ENCODE results near the gene MAPKAPK5. TPM values are rescaled to one million over a fixed set of nuclear protein-coding genes. Genes with fewer than 3 reads are reported as not detected.

Gene MAPKAPK5
- total and polyA plus RNA-seq, 10 of the 15 experiments (the other 5 are each of a cell fraction or from before 2014, with no cell fraction given) = 12.6 to 54.3 (median 41.5) TPM

DNA sequence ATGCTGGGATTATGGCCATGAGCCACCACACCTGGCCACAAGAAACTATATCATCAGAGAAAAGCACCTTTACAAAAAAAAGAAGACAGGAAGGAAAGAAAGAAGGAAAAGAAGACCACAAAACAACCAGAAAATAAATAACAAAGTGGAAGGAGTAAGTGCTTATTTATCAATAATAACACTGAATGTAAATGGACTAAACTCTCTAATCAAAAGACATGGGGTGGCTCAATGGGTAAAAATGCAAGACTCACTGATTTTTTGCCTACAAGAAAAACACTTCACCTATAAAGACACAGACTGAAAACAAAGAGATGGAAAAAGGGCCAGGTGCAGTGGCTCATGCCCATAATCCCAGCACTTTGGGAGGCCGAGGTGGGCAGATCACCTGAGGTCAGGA, 65.7 kb downstream of the MAPKAPK5 start:
- TF ChIP-seq STAT1 (conservative IDR thresholded peaks at IDR 0.05) (no peak), TBL1XR1 (IDR thresholded peaks at IDR 0.05; ENCODE audit: low read depth, low read length) (no peak), GATAD2B (conservative IDR thresholded peaks at IDR 0.05; ENCODE audit: low read depth) (no peak), JUND (IDR thresholded peaks at IDR 0.05; ENCODE audit: low read depth, low read length) (no peak), ATF7 (IDR thresholded peaks at IDR 0.05; ENCODE audit: low read depth) (no peak), POU2F2 (IDR thresholded peaks at IDR 0.05; ENCODE audit: borderline replicate concordance, low read depth, low read length) (no peak), SUPT20H (IDR thresholded peaks at IDR 0.05; ENCODE audit: borderline replicate concordance, control insufficient read depth, low read depth, low read length) (no peak), MEF2A (IDR thresholded peaks at IDR 0.05; ENCODE audit: insufficient read depth, low read depth, low read length) (no peak), RFX5 (IDR thresholded peaks at IDR 0.05; ENCODE audit: low read depth, low read length) (no peak), BCL11A (IDR thresholded peaks at IDR 0.05; ENCODE audit: low read depth, low read length) (no peak), BCL3 (IDR thresholded peaks at IDR 0.05; ENCODE audit: borderline replicate concordance, insufficient read depth, low read depth, low read length, poor library complexity, severe bottlenecking) (no peak)
- TF ChIP-seq, protein P1, sequence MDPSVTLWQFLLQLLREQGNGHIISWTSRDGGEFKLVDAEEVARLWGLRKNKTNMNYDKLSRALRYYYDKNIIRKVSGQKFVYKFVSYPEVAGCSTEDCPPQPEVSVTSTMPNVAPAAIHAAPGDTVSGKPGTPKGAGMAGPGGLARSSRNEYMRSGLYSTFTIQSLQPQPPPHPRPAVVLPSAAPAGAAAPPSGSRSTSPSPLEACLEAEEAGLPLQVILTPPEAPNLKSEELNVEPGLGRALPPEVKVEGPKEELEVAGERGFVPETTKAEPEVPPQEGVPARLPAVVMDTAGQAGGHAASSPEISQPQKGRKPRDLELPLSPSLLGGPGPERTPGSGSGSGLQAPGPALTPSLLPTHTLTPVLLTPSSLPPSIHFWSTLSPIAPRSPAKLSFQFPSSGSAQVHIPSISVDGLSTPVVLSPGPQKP (IDR thresholded peaks at IDR 0.05; ENCODE audit: low read depth, low read length) = no peak
- H3K4me1 ChIP-seq (ENCODE audit: control insufficient read depth, insufficient read depth, low read length) = no peaks in the 10 kb centered on the region
- ChIA-PET RAD21 (ENCODE audit: unreplicated experiment) (no interaction called here), SMC1A (ENCODE audit: uncharacterized antibody, unreplicated experiment) (no interaction called here), CTCF (no interaction called here), POLR2A (no interaction called here)
- no peaks in the 10 kb centered on the region for H3K36me3 ChIP-seq (ENCODE audit: control insufficient read depth in 2 of 2, insufficient read depth in 2 of 2, low read length in 1 of 2)
- no peak for DNase-seq (ENCODE audit: low read depth, low spot score)
- ATAC-seq = no peak
- H3K4me3 ChIP-seq = no peak overlapping the region
- H3K27ac ChIP-seq (ENCODE audit: control insufficient read depth, insufficient read depth) = no peak overlapping the region
- H3K79me2 ChIP-seq (ENCODE audit: control insufficient read depth, insufficient read depth, low read length) = no peaks in the 10 kb centered on the region
- no peaks in the 10 kb centered on the region for H3K27me3 ChIP-seq (replicated peaks in 1 of 2; ENCODE audit: control insufficient read depth in 2 of 2, insufficient read depth in 2 of 2, low read length in 1 of 2)
- in situ Hi-C loops (cut with MboI) = no loop called here
- no peaks in the 10 kb centered on the region for H4K20me1 ChIP-seq (ENCODE audit: control insufficient read depth, insufficient read depth)
- no peak for FAIRE-seq
- H2AFZ ChIP-seq (ENCODE audit: control insufficient read depth, low read depth, low read length) = no peak overlapping the region
- no TSS peak for BruUV-seq (replicated peaks)
- intact Hi-C loops (cut with micrococcal nuclease; ENCODE audit: unreplicated experiment) = no loop called here
- no peak overlapping the region for H3K9ac ChIP-seq (ENCODE audit: control insufficient read depth, insufficient read depth, low read length)
- no peak overlapping the region for H3K4me2 ChIP-seq (ENCODE audit: control insufficient read depth, insufficient read depth)
- WGBS (ENCODE audit: insufficient coverage, insufficient replicate concordance, low lambda C conversion rate, missing lambda C conversion rate) = 100% methylated on average over 1 of the region's 1 CpG
- H3K9me3 ChIP-seq (replicated peaks; ENCODE audit: control insufficient read depth, insufficient read depth, low read length) = no peaks in the 10 kb centered on the region; the same call in 2 of the 3 replicates
